ENCODE results near the gene TRAM1L1. TPM values are rescaled to one million over a fixed set of nuclear protein-coding genes. Genes with fewer than 3 reads are reported as not detected.

Gene TRAM1L1
- total and polyA plus RNA-seq, 9 of the 15 experiments (the other 6 are each of a cell fraction or from before 2014, with no cell fraction given) = 0.07 to 0.19 (median 0.13) TPM; not detected in 5

DNA sequence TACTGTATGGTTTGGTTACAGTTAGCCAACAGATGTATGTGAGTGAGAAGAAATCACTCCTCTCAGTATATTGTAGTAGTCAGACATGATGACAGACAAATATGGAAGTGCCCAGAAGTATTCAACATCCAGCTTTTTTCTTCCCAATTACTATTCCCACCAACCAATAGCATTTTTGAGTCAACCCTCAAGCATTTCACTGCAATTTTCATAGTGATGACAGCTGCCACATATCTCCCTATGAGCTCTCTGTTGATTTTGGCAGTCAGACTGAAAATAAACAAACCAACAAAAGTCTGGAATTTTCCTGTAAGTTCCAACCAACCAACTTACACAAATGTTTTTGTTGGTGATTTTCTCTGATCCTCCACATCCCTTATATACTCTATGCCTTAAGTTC is 8.2 kb upstream of the TRAM1L1 start:
- Histone ChIP-seq H3K27me3 (ENCODE audit: control insufficient read depth in 2 of 2, insufficient read depth in 2 of 2, low read length in 2 of 2) (no peaks in the 10 kb centered on the region), H3K4me1 (replicated peaks in 1 of 2; ENCODE audit: control insufficient read depth in 2 of 2, insufficient read depth in 2 of 2, low read length in 2 of 2) (no peaks in the 10 kb centered on the region), H3K9me1 (ENCODE audit: control insufficient read depth, insufficient read depth, low read length) (no peaks in the 10 kb centered on the region), H3K79me2 (ENCODE audit: control insufficient read depth, insufficient read depth, low read length) (no peaks in the 10 kb centered on the region), H3K9ac (ENCODE audit: insufficient read depth in 1 of 2, low read depth in 2 of 2, low read length in 2 of 2) (no peak overlapping the region), H3K4me2 (ENCODE audit: insufficient read depth, low read length) (no peak overlapping the region), H2AFZ (ENCODE audit: low read depth, low read length) (no peak overlapping the region), H3K27ac (ENCODE audit: extremely low read depth, low read depth, low read length) (no peak overlapping the region), H3K9me3 (replicated peaks; ENCODE audit: control insufficient read depth, insufficient read depth, low read depth, low read length) (no peaks in the 10 kb centered on the region), H3K4me3 (no peak overlapping the region), H4K20me1 (replicated peaks; ENCODE audit: control insufficient read depth, insufficient read depth, low read length) (no peaks in the 10 kb centered on the region), H3K36me3 (ENCODE audit: control insufficient read depth, insufficient read depth, low read length) (no peaks in the 10 kb centered on the region)
- BruUV-seq (replicated peaks) = no TSS peak
- ChIA-PET CTCF (ENCODE audit: low intra/inter-chr PET ratio) (no interaction called here), POLR2A (no interaction called here)
- FAIRE-seq (no peak), DNase-seq (ENCODE audit: extremely low read depth in 1 of 4, low spot score in 3 of 4) (no peak), ATAC-seq (no peak)
- in situ Hi-C loops (cut with MboI) (no loop called here), intact Hi-C loops (cut with micrococcal nuclease) (no loop called here)
- no peak for TF ChIP-seq ZNF239 (CRISPR knock-in tag; IDR thresholded peaks at IDR 0.05)
- no peak for TF ChIP-seq NBN (IDR thresholded peaks at IDR 0.05; ENCODE audit: low read depth)
- TF ChIP-seq KLF13 (tag; IDR thresholded peaks at IDR 0.05; ENCODE audit: borderline replicate concordance, low read depth) = no peak
- no peak for TF ChIP-seq GATAD2A (IDR thresholded peaks at IDR 0.05)
- TF ChIP-seq, protein P1, sequence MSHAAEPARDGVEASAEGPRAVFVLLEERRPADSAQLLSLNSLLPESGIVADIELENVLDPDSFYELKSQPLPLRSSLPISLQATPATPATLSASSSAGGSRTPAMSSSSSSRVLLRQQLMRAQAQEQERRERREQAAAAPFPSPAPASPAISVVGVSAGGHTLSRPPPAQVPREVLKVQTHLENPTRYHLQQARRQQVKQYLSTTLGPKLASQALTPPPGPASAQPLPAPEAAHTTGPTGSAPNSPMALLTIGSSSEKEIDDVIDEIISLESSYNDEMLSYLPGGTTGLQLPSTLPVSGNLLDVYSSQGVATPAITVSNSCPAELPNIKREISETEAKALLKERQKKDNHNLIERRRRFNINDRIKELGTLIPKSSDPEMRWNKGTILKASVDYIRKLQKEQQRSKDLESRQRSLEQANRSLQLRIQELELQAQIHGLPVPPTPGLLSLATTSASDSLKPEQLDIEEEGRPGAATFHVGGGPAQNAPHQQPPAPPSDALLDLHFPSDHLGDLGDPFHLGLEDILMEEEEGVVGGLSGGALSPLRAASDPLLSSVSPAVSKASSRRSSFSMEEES (CRISPR knock-in tag; IDR thresholded peaks at IDR 0.05) = no peak

- Histone ChIP-seq H3K4me3 (no peak overlapping the region), H4K20me1 (replicated peaks; ENCODE audit: control insufficient read depth, insufficient read depth, low read length) (no peaks in the 10 kb centered on the region), H3K36me3 (ENCODE audit: control insufficient read depth, insufficient read depth, low read length) (no peaks in the 10 kb centered on the region), H2AFZ (ENCODE audit: low read depth, low read length) (no peak overlapping the region), H3K9ac (ENCODE audit: insufficient read depth in 1 of 2, low read depth in 2 of 2, low read length in 2 of 2) (no peak overlapping the region), H3K4me2 (ENCODE audit: insufficient read depth, low read length) (no peak overlapping the region), H3K9me1 (ENCODE audit: control insufficient read depth, insufficient read depth, low read length) (no peaks in the 10 kb centered on the region), H3K9me3 (replicated peaks; ENCODE audit: control insufficient read depth, insufficient read depth, low read depth, low read length) (no peaks in the 10 kb centered on the region), H3K4me1 (replicated peaks in 1 of 2; ENCODE audit: control insufficient read depth in 2 of 2, insufficient read depth in 2 of 2, low read length in 2 of 2) (no peaks in the 10 kb centered on the region), H3K27me3 (ENCODE audit: control insufficient read depth in 2 of 2, insufficient read depth in 2 of 2, low read length in 2 of 2) (no peaks in the 10 kb centered on the region), H3K27ac (ENCODE audit: extremely low read depth, low read depth, low read length) (no peak overlapping the region), H3K79me2 (ENCODE audit: control insufficient read depth, insufficient read depth, low read length) (no peaks in the 10 kb centered on the region)
- FAIRE-seq = no peak
- in situ Hi-C loops (cut with MboI) (no loop called here), intact Hi-C loops (cut with micrococcal nuclease) (no loop called here)
- no peak for ATAC-seq
- no TSS peak for BruUV-seq (replicated peaks)
- ChIA-PET CTCF (ENCODE audit: low intra/inter-chr PET ratio) (no interaction called here), POLR2A (no interaction called here)
- no peak for DNase-seq (ENCODE audit: extremely low read depth in 1 of 4, low spot score in 3 of 4)
- 0% methylated on average over 2 of the region's 2 CpGs for WGBS (ENCODE audit: insufficient coverage, low coverage, missing lambda C conversion rate)
- TF ChIP-seq ZNF23 (CRISPR knock-in tag; IDR thresholded peaks at IDR 0.05) = no peak
- no peak for TF ChIP-seq ZNF121 (CRISPR knock-in tag; conservative IDR thresholded peaks at IDR 0.05)
Observed at GRCh38 chr4:117077760-117078159, 7.6 kb downstream of the TRAM1L1 start.
